HG02610 (cell line): ENCODE results near the gene TCEA3.

Experiments
- ATAC-seq: cut with Tn5 transposase; IDR thresholded peaks from one replicate; pipeline ENCODE4 v1.9.1; 2021; ENCODE audit warnings: mild to moderate bottlenecking, moderate library complexity; ENCODE audit not compliant: unreplicated experiment

The TCEA3 gene

GRCh38 chr1:23341931-23342692, 82.4 kb downstream of the TCEA3 start:
- no peak for ATAC-seq

GRCh38 chr1:23339632-23340031, 84.9 kb downstream of the TCEA3 start:
- ATAC-seq = no peak

GRCh38 chr1:23337869-23338268, 86.7 kb downstream of the TCEA3 start:
- no peak for ATAC-seq

- no peak for ATAC-seq
Observed at GRCh38 chr1:23331713-23332112, 92.8 kb downstream of the TCEA3 start.
